Measurements from ENCODE around the gene WDFY1.

GRCh38 chr2:223882715-223883114 lies 62.4 kb downstream of the WDFY1 start:
- no peak for TF ChIP-seq CTCF (IDR thresholded peaks at IDR 0.05; ENCODE audit: low read depth, low read length, poor library complexity, severe bottlenecking)
- no peak for TF ChIP-seq EZH2phosphoT487 (IDR thresholded peaks at IDR 0.05; ENCODE audit: borderline replicate concordance, low read length)
